SK-N-SH (cell line): ENCODE measurements around the gene GCA. TPM values are rescaled to one million over a fixed set of nuclear protein-coding genes. Genes with fewer than 3 reads are reported as not detected.

Source experiments
- CTCF ChIA-PET: fragments of 300-600, 350-600 bp; formaldehyde crosslinking; extraction: SDS; loops from one replicate; lab custom pipeline; 2021; lab: Yijun Ruan, JAX
- POLR2A ChIA-PET: fragments of 350-600 bp; sonication (Branson Sonifier 250); formaldehyde crosslinking; extraction: SDS; loops from one replicate; lab custom pipeline; 2020; ENCODE audit warnings: antibody characterized with exemption, inconsistent platforms; lab: Yijun Ruan, JAX
- DNase-seq: peaks from one replicate; pipeline ENCODE4 v3.0.0; 2012
- H2AFZ ChIP-seq: fragments of 200-600 bp; sonication (generic); 2 replicates; pipeline ENCODE4 v1.8.1; 2016; ENCODE audit warnings: antibody characterized with exemption, mild to moderate bottlenecking, low read depth
- H3F3A ChIP-seq: fragments of 200-600 bp; sonication (generic); replicated peaks from 2 replicates; pipeline ENCODE3; 2016; ENCODE audit warnings: antibody characterized with exemption, mild to moderate bottlenecking; ENCODE audit not compliant: insufficient read depth
- H3K27ac ChIP-seq, 2 experiments: fragments of 200-500 bp in 1 of 2; fragments of 200-600 bp in 1 of 2; sonication (Bioruptor generic) in 1 of 2; sonication (generic), shearing (Covaris generic) in 1 of 2; 2 replicates each; pipeline versions ENCODE4 v1.5.1 to v1.6.1; 2014 to 2016; ENCODE audit warnings: low read depth in 2 of 2, inconsistent platforms in 1 of 2, low read length in 1 of 2, mild to moderate bottlenecking in 1 of 2, mixed read lengths in 1 of 2
- H3K27me3 ChIP-seq: fragments of 200-600 bp; sonication (generic), shearing (Covaris generic); 2 replicates; pipeline ENCODE4 v1.6.1; 2016; ENCODE audit warnings: mixed run types; ENCODE audit not compliant: insufficient read depth
- H3K36me3 ChIP-seq, 2 experiments: fragments of 200-500 bp in 1 of 2; fragments of 200-600 bp in 1 of 2; sonication (Bioruptor generic) in 1 of 2; sonication (generic) in 1 of 2; replicated peaks in 1 of 2; 2 replicates each; pipeline versions ENCODE3 to v1.5.1; 2014 to 2016; ENCODE audit warnings: low read length in 1 of 2, mild to moderate bottlenecking in 1 of 2; ENCODE audit not compliant: insufficient read depth in 2 of 2, control insufficient read depth in 1 of 2
- H3K4me1 ChIP-seq, 2 experiments: fragments of 200-500 bp in 1 of 2; fragments of 200-600 bp in 1 of 2; sonication (Bioruptor generic) in 1 of 2; sonication (generic), shearing (Covaris generic) in 1 of 2; 2 replicates each; pipeline versions ENCODE4 v1.5.1 to v1.6.1; 2014 to 2016; ENCODE audit warnings: low read depth in 1 of 2, low read length in 1 of 2, mixed run types in 1 of 2; ENCODE audit not compliant: insufficient read depth in 2 of 2, control insufficient read depth in 1 of 2
- H3K4me2 ChIP-seq: fragments of 200-600 bp; sonication (generic), shearing (Covaris generic); 2 replicates; pipeline ENCODE4 v1.6.1; 2017; ENCODE audit warnings: mixed run types
- H3K4me3 ChIP-seq, 2 experiments: fragments of 200-500 bp in 1 of 2; fragments of 200-600 bp in 1 of 2; sonication (Bioruptor generic) in 1 of 2; sonication (generic), shearing (Covaris generic) in 1 of 2; 2 replicates each; pipeline versions ENCODE4 v1.5.1 to v1.8.1; 2014 to 2016; ENCODE audit warnings: low read depth in 2 of 2, inconsistent platforms in 1 of 2, low read length in 1 of 2, mild to moderate bottlenecking in 1 of 2, mixed read lengths in 1 of 2, moderate library complexity in 1 of 2
- H3K79me2 ChIP-seq: fragments of 200-600 bp; sonication (generic); 2 replicates; pipeline ENCODE4 v1.8.1; 2017; ENCODE audit warnings: mild to moderate bottlenecking; ENCODE audit not compliant: insufficient read depth
- H3K9ac ChIP-seq: fragments of 200-600 bp; sonication (generic); 2 replicates; pipeline ENCODE4 v1.6.1; 2017; ENCODE audit warnings: mixed run types
- H3K9me2 ChIP-seq: fragments of 200-600 bp; sonication (generic); 2 replicates; pipeline ENCODE4 v1.6.1; 2017; ENCODE audit warnings: mixed run types
- H3K9me3 ChIP-seq: fragments of 200-600 bp; sonication (generic); 2 replicates; pipeline ENCODE4 v1.6.1; 2017; ENCODE audit warnings: mixed run types, mild to moderate bottlenecking, moderate library complexity
- H4K20me1 ChIP-seq: fragments of 200-600 bp; sonication (generic); 2 replicates; pipeline ENCODE4 v1.6.1; 2017; ENCODE audit warnings: mild to moderate bottlenecking, mixed run types; ENCODE audit not compliant: insufficient read depth
- CTCF ChIP-seq: fragments of 200-600 bp; sonication (generic); IDR thresholded peaks from 2 replicates; pipeline ENCODE4 v1.6.1; 2017; ENCODE audit warnings: antibody characterized with exemption, mild to moderate bottlenecking, moderate library complexity
- EP300 ChIP-seq, 2 experiments: IDR thresholded peaks; 2 replicates each; pipeline versions ENCODE4 v1.4.0 to v1.6.1; 2012; ENCODE audit warnings: borderline replicate concordance in 1 of 2, low read depth in 1 of 2, low read length in 1 of 2
- EZH2phosphoT487 ChIP-seq: fragments of 200-600 bp; sonication (generic); IDR thresholded peaks from 2 replicates; pipeline ENCODE4 v1.6.1; 2017; ENCODE audit warnings: low read depth, mixed run types, mild to moderate bottlenecking, antibody characterized with exemption, moderate library complexity, borderline replicate concordance
- FOSL2 ChIP-seq: IDR thresholded peaks from 2 replicates; pipeline ENCODE4 v1.4.0; 2012; ENCODE audit warnings: low read depth, mild to moderate bottlenecking, moderate library complexity, borderline replicate concordance
- GABPA ChIP-seq: IDR thresholded peaks from 2 replicates; pipeline ENCODE4 v1.4.0; 2012; ENCODE audit warnings: low read depth, mild to moderate bottlenecking
- GATA2 ChIP-seq: sonication (generic); formaldehyde crosslinking; IDR thresholded peaks from 2 replicates; pipeline ENCODE4 v1.5.0; 2020; ENCODE audit warnings: mild to moderate bottlenecking, missing genetic modification reagents
- MEF2A ChIP-seq: IDR thresholded peaks from 2 replicates; pipeline ENCODE4 v1.4.0; 2012; ENCODE audit warnings: low read depth, borderline replicate concordance
- NFIC ChIP-seq: IDR thresholded peaks from 2 replicates; pipeline ENCODE4 v1.4.0; 2012; ENCODE audit warnings: borderline replicate concordance
- NRF1 ChIP-seq: IDR thresholded peaks from 2 replicates; pipeline ENCODE4 v1.6.1; 2012; ENCODE audit warnings: low read depth, mild to moderate bottlenecking, low read length
- PBX3 ChIP-seq: IDR thresholded peaks from 2 replicates; pipeline ENCODE4; 2012
- POLR2AphosphoS5 ChIP-seq: IDR thresholded peaks from 2 replicates; pipeline ENCODE4 v1.6.1; 2012; ENCODE audit warnings: low read depth, low read length
- RFX5 ChIP-seq: IDR thresholded peaks from 2 replicates; pipeline ENCODE4 v1.6.1; 2012; ENCODE audit warnings: mild to moderate bottlenecking, improper control_type of control experiment, low read length
- RXRA ChIP-seq: IDR thresholded peaks from 2 replicates; pipeline ENCODE4 v1.4.0; 2012; ENCODE audit warnings: low read depth, mild to moderate bottlenecking, borderline replicate concordance
- SIN3A ChIP-seq: IDR thresholded peaks from 2 replicates; pipeline ENCODE4 v1.6.1; 2012; ENCODE audit warnings: low read depth, mild to moderate bottlenecking, low read length, moderate library complexity, borderline replicate concordance
- SMC3 ChIP-seq: IDR thresholded peaks from 2 replicates; pipeline ENCODE4 v1.6.1; 2012; ENCODE audit warnings: low read depth, low read length, improper control_type of control experiment
- TEAD4 ChIP-seq: IDR thresholded peaks from 2 replicates; pipeline ENCODE4 v1.4.0; 2012; ENCODE audit warnings: mild to moderate bottlenecking, borderline replicate concordance; ENCODE audit not compliant: insufficient read depth
- ZBTB33 ChIP-seq: IDR thresholded peaks from 2 replicates; pipeline ENCODE4 v1.4.0; 2012; ENCODE audit warnings: low read depth, borderline replicate concordance
- WGBS: methylation state at CpG from one replicate; pipeline ENCODE4 v1.1.6; 2017; ENCODE audit warnings: low lambda C conversion rate; 5-methylcytosine and 5-hydroxymethylcytosine counted together
- polyA plus RNA-seq, 3 experiments: library from polyadenylated mRNA; depleted of rRNA; stranded (reverse); fragments of >200 nt; gene quantifications; 2 replicates each; pipeline ENCODE4 v1.2.3, GENCODE V29; 2012

The GCA gene
- polyA plus RNA-seq, 1 of the 3 experiments (the other 2 are of a cell fraction), result 12.2 TPM

- no peak for TF ChIP-seq SIN3A
- TF ChIP-seq NFIC, result no peak
- TF ChIP-seq MEF2A, result no peak
- TF ChIP-seq FOSL2, result no peak
- no peak for TF ChIP-seq CTCF
- TF ChIP-seq TEAD4, result no peak
- no peak for TF ChIP-seq EP300 (IDR thresholded peaks at IDR 0.05; ENCODE audit: borderline replicate concordance in 1 of 2, low read depth in 1 of 2, low read length in 1 of 2)
- TF ChIP-seq RXRA, result no peak
- no peak for TF ChIP-seq PBX3
- no peak for TF ChIP-seq POLR2AphosphoS5
- TF ChIP-seq EZH2phosphoT487, result no peak
- TF ChIP-seq RFX5, result no peak
- TF ChIP-seq NRF1, result no peak
- TF ChIP-seq ZBTB33, result no peak
- no peak for TF ChIP-seq GABPA
- TF ChIP-seq GATA2, result no peak
- TF ChIP-seq SMC3, result no peak
- no peak overlapping the region for H3K4me2 ChIP-seq
- H3K9me2 ChIP-seq, result no peaks in the 10 kb centered on the region
- H3F3A ChIP-seq, result peaks cover 3% of the 10 kb centered on the region
- H4K20me1 ChIP-seq, result no peaks in the 10 kb centered on the region
- POLR2A ChIA-PET, result no interaction called here
- no peak overlapping the region for H3K9ac ChIP-seq
- no peak for DNase-seq
- H3K36me3 ChIP-seq, result no peaks in the 10 kb centered on the region
- H3K79me2 ChIP-seq, result no peaks in the 10 kb centered on the region
- WGBS, result 96% methylated on average over 4 of the region's 4 CpGs
- CTCF ChIA-PET, result interaction anchor here (0.7 to 1.8 kb wide), 2 partner anchors 15 to 18 kb away, joined by 3 to 6 read pairs; no protein-coding TSS in a partner anchor
- H3K27me3 ChIP-seq, result no peaks in the 10 kb centered on the region
- H3K9me3 ChIP-seq, result no peaks in the 10 kb centered on the region
- no peak overlapping the region for H3K27ac ChIP-seq
- no peak overlapping the region for H3K4me3 ChIP-seq
- H3K4me1 ChIP-seq, result peaks cover 5 to 9% of the 10 kb centered on the region in 2 experiments; a peak in 2 of 4 replicates
- no peak overlapping the region for H2AFZ ChIP-seq
Measured at GRCh38 chr2:162315938-162316337, 28.0 kb upstream of the GCA start.
